DND-41 (cell line): Measurements from ENCODE around the gene WWC1.

Source experiments
- ATAC-seq: fragments of 200-7000 bp; cut with Tn5 transposase; 3 replicates; pipeline ENCODE4 v1.9.1; 2021; ENCODE audit warnings: low read depth; ENCODE audit not compliant: insufficient read depth
- DNase-seq: peaks from one replicate; pipeline ENCODE4 v3.0.0-alpha.2; 2020
- H2AFZ ChIP-seq: 2 replicates; pipeline ENCODE4 v1.6.0; 2012; ENCODE audit warnings: low read depth, low read length
- H3K27ac ChIP-seq: 2 replicates; pipeline ENCODE4 v1.5.1; 2012; ENCODE audit warnings: low read length, inconsistent platforms
- H3K27me3 ChIP-seq: fragments of 200-600 bp; sonication (generic); 2 replicates; pipeline ENCODE4 v1.6.0; 2012; ENCODE audit warnings: low read length, mild to moderate bottlenecking, inconsistent platforms; ENCODE audit not compliant: insufficient read depth, poor library complexity
- H3K36me3 ChIP-seq: 2 replicates; pipeline ENCODE4 v1.5.1; 2012; ENCODE audit warnings: low read length, inconsistent platforms; ENCODE audit not compliant: insufficient read depth
- H3K4me1 ChIP-seq: 2 replicates; pipeline ENCODE4 v1.5.1; 2012; ENCODE audit warnings: mild to moderate bottlenecking, low read length; ENCODE audit not compliant: insufficient read depth
- H3K4me2 ChIP-seq: 2 replicates; pipeline ENCODE4 v1.6.0; 2012; ENCODE audit warnings: mild to moderate bottlenecking, moderate library complexity, low read length, inconsistent platforms; ENCODE audit not compliant: insufficient read depth
- H3K4me3 ChIP-seq, 2 experiments: fragments of 200-600 bp in 1 of 2; shearing (Covaris generic) in 1 of 2; 2 replicates each; pipeline ENCODE4 v1.5.1; 2012 to 2016; ENCODE audit warnings: inconsistent platforms in 2 of 2, low read length in 2 of 2, mild to moderate bottlenecking in 2 of 2, low read depth in 1 of 2, moderate library complexity in 1 of 2
- H3K79me2 ChIP-seq: 2 replicates; pipeline ENCODE4 v1.6.0; 2012; ENCODE audit warnings: low read length, inconsistent platforms; ENCODE audit not compliant: insufficient read depth
- H3K9ac ChIP-seq: 2 replicates; pipeline ENCODE4 v1.6.0; 2012; ENCODE audit warnings: low read depth, mild to moderate bottlenecking, inconsistent platforms, low read length, moderate library complexity
- H3K9me3 ChIP-seq: 2 replicates; pipeline ENCODE4 v1.5.1; 2012; ENCODE audit warnings: low read length, moderate library complexity, mild to moderate bottlenecking, inconsistent platforms; ENCODE audit not compliant: insufficient read depth, severe bottlenecking
- H4K20me1 ChIP-seq: 2 replicates; pipeline ENCODE4 v1.6.0; 2012; ENCODE audit warnings: low read length; ENCODE audit not compliant: insufficient read depth
- EZH2 ChIP-seq: IDR thresholded peaks from 3 replicates; pipeline ENCODE4 v1.6.1; 2012; ENCODE audit warnings: borderline replicate concordance, low read depth, mild to moderate bottlenecking, moderate library complexity, low read length, inconsistent platforms; ENCODE audit not compliant: severe bottlenecking
- TF ChIP-seq, protein P1 (sequence below): IDR thresholded peaks from 2 replicates; pipeline ENCODE4 v1.5.1; 2012; ENCODE audit warnings: borderline replicate concordance, low read length, moderate library complexity, mild to moderate bottlenecking; ENCODE audit not compliant: poor library complexity, severe bottlenecking; ENCODE audit errors: extremely low read depth

The WWC1 gene

DNA sequence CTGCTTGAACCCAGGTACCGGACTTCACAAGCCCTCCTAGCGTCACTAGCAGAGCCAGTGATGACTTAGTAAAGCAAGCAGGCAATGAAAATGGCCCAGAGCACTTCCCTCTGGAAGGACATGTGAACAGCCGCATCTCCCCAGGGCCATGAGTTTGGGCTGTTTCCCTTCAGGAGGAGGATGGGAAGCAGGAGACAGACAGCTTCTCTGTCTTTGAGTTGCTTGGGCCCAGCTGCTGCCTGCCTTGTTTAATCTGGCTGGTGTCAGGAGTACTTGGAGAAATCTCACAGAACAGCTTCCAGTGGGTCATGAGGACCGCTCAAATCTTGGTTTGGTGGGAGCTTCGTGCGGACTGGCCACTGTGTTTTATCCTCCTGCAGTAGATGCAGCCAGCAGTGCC, 25.4 kb upstream of the WWC1 start:
- TF ChIP-seq EZH2: no peak
- TF ChIP-seq, protein P1, sequence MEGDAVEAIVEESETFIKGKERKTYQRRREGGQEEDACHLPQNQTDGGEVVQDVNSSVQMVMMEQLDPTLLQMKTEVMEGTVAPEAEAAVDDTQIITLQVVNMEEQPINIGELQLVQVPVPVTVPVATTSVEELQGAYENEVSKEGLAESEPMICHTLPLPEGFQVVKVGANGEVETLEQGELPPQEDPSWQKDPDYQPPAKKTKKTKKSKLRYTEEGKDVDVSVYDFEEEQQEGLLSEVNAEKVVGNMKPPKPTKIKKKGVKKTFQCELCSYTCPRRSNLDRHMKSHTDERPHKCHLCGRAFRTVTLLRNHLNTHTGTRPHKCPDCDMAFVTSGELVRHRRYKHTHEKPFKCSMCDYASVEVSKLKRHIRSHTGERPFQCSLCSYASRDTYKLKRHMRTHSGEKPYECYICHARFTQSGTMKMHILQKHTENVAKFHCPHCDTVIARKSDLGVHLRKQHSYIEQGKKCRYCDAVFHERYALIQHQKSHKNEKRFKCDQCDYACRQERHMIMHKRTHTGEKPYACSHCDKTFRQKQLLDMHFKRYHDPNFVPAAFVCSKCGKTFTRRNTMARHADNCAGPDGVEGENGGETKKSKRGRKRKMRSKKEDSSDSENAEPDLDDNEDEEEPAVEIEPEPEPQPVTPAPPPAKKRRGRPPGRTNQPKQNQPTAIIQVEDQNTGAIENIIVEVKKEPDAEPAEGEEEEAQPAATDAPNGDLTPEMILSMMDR: no peak
- H3K27me3 ChIP-seq: no peaks in the 10 kb centered on the region
- no peak for DNase-seq
- no peak for ATAC-seq
- no peak overlapping the region for H3K9ac ChIP-seq
- H3K4me1 ChIP-seq: peaks cover 14% of the 10 kb centered on the region
- H4K20me1 ChIP-seq: peaks cover 3% of the 10 kb centered on the region; the same call in 1 of the 2 replicates
- H3K36me3 ChIP-seq: no peaks in the 10 kb centered on the region
- no peaks in the 10 kb centered on the region for H3K9me3 ChIP-seq
- H3K79me2 ChIP-seq: no peaks in the 10 kb centered on the region
- no peak overlapping the region for H3K4me3 ChIP-seq
- no peak overlapping the region for H3K4me2 ChIP-seq
- H2AFZ ChIP-seq: no peak overlapping the region
- no peak overlapping the region for H3K27ac ChIP-seq

DNA sequence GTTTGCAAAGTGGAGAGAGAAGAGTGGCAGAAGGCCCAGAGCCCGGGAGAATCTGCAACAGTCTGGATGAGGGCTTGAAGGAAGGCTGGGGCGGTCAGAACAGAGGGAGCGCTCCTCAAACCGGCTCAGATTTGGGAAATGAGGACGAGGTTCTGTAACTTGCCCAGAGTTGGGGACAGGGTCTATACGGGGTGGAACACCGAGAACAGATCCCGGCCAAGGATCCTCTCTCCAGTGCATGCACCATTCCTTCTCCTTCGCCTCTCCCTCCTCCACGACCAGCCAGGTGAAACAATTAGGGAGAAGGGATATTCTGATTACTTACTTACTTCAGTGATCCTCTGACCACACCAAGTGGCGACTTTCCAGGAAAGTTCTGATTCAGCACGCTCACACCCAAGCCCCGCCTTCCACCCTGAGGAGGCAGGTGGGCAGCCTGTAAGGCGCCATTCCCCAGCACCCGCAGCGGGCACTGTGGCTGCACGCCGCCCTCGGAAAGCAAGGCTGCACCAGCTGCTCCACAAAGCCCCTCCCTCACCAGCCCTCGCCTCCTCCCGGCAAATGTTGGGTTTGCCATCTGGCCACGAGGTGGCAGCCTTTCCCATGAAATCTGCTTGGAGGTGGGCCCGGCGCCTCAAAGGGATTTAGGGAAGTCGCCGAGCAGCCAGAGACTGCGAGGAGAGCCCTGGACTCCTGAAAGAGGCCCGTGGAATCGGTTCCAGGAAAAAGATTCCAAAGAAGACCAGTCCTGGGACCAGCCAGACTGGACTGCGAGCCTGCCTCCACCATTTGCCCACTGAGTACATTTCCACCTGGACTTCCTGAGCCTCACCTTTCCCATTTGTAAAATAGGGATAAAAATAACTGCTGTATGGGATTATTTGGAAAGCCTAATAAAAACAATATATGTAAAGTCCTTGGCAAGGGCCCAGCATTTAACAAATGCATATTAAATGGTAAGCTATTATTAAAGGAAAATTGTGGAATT, 22.2 kb upstream of the WWC1 start:
- Histone ChIP-seq H3K4me3 (peak overlapping the region in 1 of 2 experiments; percentile 42; a peak in 2 of 4 replicates), H4K20me1 (peaks cover 3% of the 10 kb centered on the region; the same call in 1 of the 2 replicates), H3K27ac (no peak overlapping the region), H3K36me3 (no peaks in the 10 kb centered on the region), H3K9ac (peak overlapping the region; percentile 21; the same call in 1 of the 2 replicates), H3K27me3 (no peaks in the 10 kb centered on the region), H3K4me2 (peak overlapping the region; percentile 65), H2AFZ (peak overlapping the region; percentile 80), H3K9me3 (no peaks in the 10 kb centered on the region), H3K79me2 (no peaks in the 10 kb centered on the region), H3K4me1 (peaks cover 14% of the 10 kb centered on the region)
- TF ChIP-seq, protein P1: peak; percentile 98
- no peak for TF ChIP-seq EZH2
- ATAC-seq: peak; percentile 98
- peak; percentile 87 for DNase-seq

DNA sequence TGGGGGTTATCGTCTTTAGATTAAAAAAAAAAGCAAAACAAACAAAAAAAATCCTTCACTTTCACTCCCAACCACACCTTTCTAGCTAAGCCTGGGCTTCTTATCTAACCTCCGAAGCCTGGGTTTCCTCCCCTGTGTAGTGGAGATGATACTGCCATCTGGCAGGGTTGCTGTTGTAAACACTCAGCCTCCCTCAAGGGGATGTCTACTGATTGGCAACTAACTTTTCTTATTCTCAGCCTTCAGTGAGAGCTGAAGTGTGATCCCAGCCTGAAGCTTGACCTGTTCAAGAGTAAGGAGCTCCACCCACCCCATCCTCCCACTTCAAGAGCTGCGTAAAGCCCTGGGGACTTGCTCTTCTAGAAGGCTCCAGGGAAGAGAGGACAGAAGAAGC, 21.5 kb upstream of the WWC1 start:
- ATAC-seq (no peak), DNase-seq (no peak)
- H3K4me1 ChIP-seq: peaks cover 14% of the 10 kb centered on the region
- no peak for TF ChIP-seq EZH2
- TF ChIP-seq, protein P1: no peak
- H3K36me3 ChIP-seq: no peaks in the 10 kb centered on the region
- no peak overlapping the region for H3K4me3 ChIP-seq
- H3K9ac ChIP-seq: no peak overlapping the region; the same call in 1 of the 2 replicates
- H3K79me2 ChIP-seq: no peaks in the 10 kb centered on the region
- H4K20me1 ChIP-seq: peaks cover 3% of the 10 kb centered on the region; the same call in 1 of the 2 replicates
- no peak overlapping the region for H2AFZ ChIP-seq
- H3K27me3 ChIP-seq: no peaks in the 10 kb centered on the region
- H3K4me2 ChIP-seq: peak overlapping the region; percentile 65
- H3K27ac ChIP-seq: no peak overlapping the region
- H3K9me3 ChIP-seq: no peaks in the 10 kb centered on the region
